OCI-LY1 (cell line): ENCODE data around the gene PCDHGA7.
"Not testable (repeated sequence)": the region's sequence is repeated elsewhere in the genome, so short reads cannot be mapped to it uniquely, and the experiment has no call there.

Experiments used
- H2AFZ ChIP-seq: fragments of 200-600 bp; sonication (generic), shearing (Covaris generic); 2 replicates; pipeline ENCODE4 v1.6.0; 2014; ENCODE audit warnings: antibody characterized with exemption, mild to moderate bottlenecking, low read length
- H3F3A ChIP-seq: fragments of 200-600 bp; sonication (generic), shearing (Covaris generic); 2 replicates; pipeline ENCODE4 v1.6.0; 2014; ENCODE audit warnings: mild to moderate bottlenecking, antibody characterized with exemption, low read length, moderate library complexity; ENCODE audit not compliant: insufficient read depth
- H3K27ac ChIP-seq: fragments of 200-600 bp; sonication (generic); 2 replicates; pipeline ENCODE4 v1.5.1; 2014; ENCODE audit warnings: low read length, mixed run types, mild to moderate bottlenecking, low read depth; ENCODE audit not compliant: poor library complexity, severe bottlenecking
- H3K27me3 ChIP-seq: fragments of 200-600 bp; sonication (generic); 2 replicates; pipeline ENCODE4 v1.6.0; 2014; ENCODE audit warnings: antibody characterized with exemption, mild to moderate bottlenecking, low read length, moderate library complexity; ENCODE audit not compliant: insufficient read depth
- H3K36me3 ChIP-seq: fragments of 200-600 bp; sonication (generic); 2 replicates; pipeline ENCODE4 v1.6.1; 2014; ENCODE audit warnings: mild to moderate bottlenecking, antibody characterized with exemption, low read length, moderate library complexity, mixed read lengths; ENCODE audit not compliant: insufficient read depth
- H3K4me1 ChIP-seq: fragments of 200-600 bp; sonication (generic); 2 replicates; pipeline ENCODE4 v1.5.1; 2014; ENCODE audit warnings: mild to moderate bottlenecking, low read length, moderate library complexity; ENCODE audit not compliant: insufficient read depth, severe bottlenecking
- H3K4me2 ChIP-seq: fragments of 200-600 bp; sonication (generic), shearing (Covaris generic); 2 replicates; pipeline ENCODE4 v1.6.1; 2014; ENCODE audit warnings: low read length
- H3K4me3 ChIP-seq: fragments of 200-600 bp; sonication (generic); 2 replicates; pipeline ENCODE4 v1.5.1; 2014; ENCODE audit warnings: low read length, low read depth, mild to moderate bottlenecking, mixed read lengths; ENCODE audit not compliant: poor library complexity, severe bottlenecking
- H3K79me2 ChIP-seq: fragments of 200-600 bp; shearing (Covaris generic); 2 replicates; pipeline ENCODE4 v1.6.1; 2016; ENCODE audit warnings: mixed run types, low read length, mixed read lengths; ENCODE audit not compliant: insufficient read depth
- H3K9ac ChIP-seq: fragments of 200-600 bp; sonication (generic), shearing (Covaris generic); 2 replicates; pipeline ENCODE4 v1.6.1; 2014; ENCODE audit warnings: mild to moderate bottlenecking, low read length, mixed read lengths
- H3K9me2 ChIP-seq: fragments of 200-600 bp; sonication (generic), shearing (Covaris generic); 2 replicates; pipeline ENCODE4 v1.6.1; 2014; ENCODE audit warnings: low read depth, mild to moderate bottlenecking, low read length, mixed read lengths
- H3K9me3 ChIP-seq: fragments of 200-600 bp; shearing (Covaris generic); 2 replicates; pipeline ENCODE4 v1.6.1; 2014; ENCODE audit warnings: low read length, mixed read lengths
- H4K20me1 ChIP-seq: fragments of 200-600 bp; sonication (generic), shearing (Covaris generic); 2 replicates; pipeline ENCODE4 v1.6.0; 2016; ENCODE audit warnings: mild to moderate bottlenecking, low read length; ENCODE audit not compliant: insufficient read depth
- CTCF ChIP-seq: fragments of 200-600 bp; sonication (generic), shearing (Covaris generic); IDR thresholded peaks from 2 replicates; pipeline ENCODE4 v1.5.1; 2017; ENCODE audit warnings: mild to moderate bottlenecking, antibody characterized with exemption, low read length, moderate library complexity, mixed read lengths
- EZH2 ChIP-seq: fragments of 200-600 bp; sonication (generic), shearing (Covaris generic); IDR thresholded peaks from 2 replicates; pipeline ENCODE4 v1.8.0; 2017; ENCODE audit warnings: borderline replicate concordance, mixed run types, mild to moderate bottlenecking, antibody characterized with exemption, low read length, moderate library complexity, mixed read lengths

PCDHGA7 gene

GRCh38 chr5:141431286-141431685 lies 48.7 kb downstream of the PCDHGA7 start:
- H3K9ac ChIP-seq, result peak overlapping the region; percentile 68; the same call in 1 of the 2 replicates
- no peak overlapping the region for H2AFZ ChIP-seq
- H3F3A ChIP-seq, result no peaks in the 10 kb centered on the region
- no peaks in the 10 kb centered on the region for H3K79me2 ChIP-seq
- no peaks in the 10 kb centered on the region for H4K20me1 ChIP-seq
- peaks cover 6% of the 10 kb centered on the region for H3K4me1 ChIP-seq
- peak overlapping the region; percentile 90 for H3K4me2 ChIP-seq
- H3K9me2 ChIP-seq, result no peaks in the 10 kb centered on the region
- peak overlapping the region; percentile 74 for H3K4me3 ChIP-seq
- no peaks in the 10 kb centered on the region for H3K27me3 ChIP-seq
- no peak for TF ChIP-seq EZH2
- TF ChIP-seq CTCF, result no peak
- no peak overlapping the region for H3K27ac ChIP-seq
- no peaks in the 10 kb centered on the region for H3K36me3 ChIP-seq
- peaks cover 6% of the 10 kb centered on the region; the same call in 1 of the 2 replicates for H3K9me3 ChIP-seq

GRCh38 chr5:141432308-141432707 lies 49.8 kb downstream of the PCDHGA7 start:
- H3K4me2 ChIP-seq, H3F3A ChIP-seq, H3K79me2 ChIP-seq, H3K27ac ChIP-seq, H2AFZ ChIP-seq, H3K27me3 ChIP-seq, H3K4me1 ChIP-seq, H3K9me3 ChIP-seq, H4K20me1 ChIP-seq, H3K9ac ChIP-seq, H3K4me3 ChIP-seq, H3K9me2 ChIP-seq, H3K36me3 ChIP-seq: not testable (repeated sequence)

GRCh38 chr5:141432726-141433125 lies 50.2 kb downstream of the PCDHGA7 start:
- H3K36me3 ChIP-seq, H3K9me3 ChIP-seq, H3K9me2 ChIP-seq, H3K4me3 ChIP-seq, H3K4me2 ChIP-seq, H3F3A ChIP-seq, H3K27me3 ChIP-seq, H3K79me2 ChIP-seq, H3K9ac ChIP-seq, H4K20me1 ChIP-seq, H3K27ac ChIP-seq, H2AFZ ChIP-seq, H3K4me1 ChIP-seq: not testable (repeated sequence)

- H3F3A ChIP-seq, result no peaks in the 10 kb centered on the region
- no peaks in the 10 kb centered on the region for H3K79me2 ChIP-seq
- peaks cover 6% of the 10 kb centered on the region for H3K4me1 ChIP-seq
- no peak overlapping the region for H3K27ac ChIP-seq
- peaks cover 8% of the 10 kb centered on the region; the same call in 1 of the 2 replicates for H3K9me3 ChIP-seq
- H3K9ac ChIP-seq, result no peak overlapping the region
- H3K4me3 ChIP-seq, result no peak overlapping the region
- no peaks in the 10 kb centered on the region for H4K20me1 ChIP-seq
- H3K9me2 ChIP-seq, result no peaks in the 10 kb centered on the region
- TF ChIP-seq EZH2, result no peak
- no peak for TF ChIP-seq CTCF
- H2AFZ ChIP-seq, result no peak overlapping the region
- H3K36me3 ChIP-seq, result no peaks in the 10 kb centered on the region
- no peaks in the 10 kb centered on the region for H3K27me3 ChIP-seq
- no peak overlapping the region for H3K4me2 ChIP-seq
Observed at GRCh38 chr5:141434006-141434405, 51.5 kb downstream of the PCDHGA7 start.
